ENCODE data around the gene CBX8. TPM values are rescaled to one million over a fixed set of nuclear protein-coding genes. Genes with fewer than 3 reads are reported as not detected.

Gene CBX8
- total RNA-seq, 4 donors from 2014 or later: 2.3 to 4.7 (median 2.6) TPM

DNA sequence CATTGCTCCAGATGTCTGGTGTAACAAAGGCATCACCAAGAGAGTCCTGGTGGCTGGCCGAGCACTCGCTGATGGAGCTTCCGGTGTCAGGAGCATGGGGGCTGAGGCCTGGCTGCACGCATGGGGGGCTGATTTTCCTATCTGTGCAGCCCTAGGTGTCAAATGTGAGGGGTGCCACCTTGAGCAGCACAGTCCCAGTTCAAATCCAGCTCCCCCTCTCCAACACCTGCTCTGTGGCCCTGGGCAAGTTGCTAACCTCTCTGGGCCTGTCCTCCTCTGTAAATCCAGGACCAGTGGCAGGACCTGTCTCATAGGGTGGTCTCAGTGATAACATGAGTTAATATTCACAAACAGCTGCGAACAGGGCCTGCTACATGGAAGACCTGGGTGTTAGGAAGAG is 53.3 kb downstream of the CBX8 start:
- peaks cover 20 to 97% (median 22%) of the 10 kb centered on the region in 4 donors for H3K27me3 ChIP-seq
- intact Hi-C loops (cut with DNase I): loop anchor here (10.0 kb wide), 1 partner anchor 251 kb away; no protein-coding TSS in a partner anchor
- H3K9me3 ChIP-seq: no peaks in the 10 kb centered on the region
- no peaks in the 10 kb centered on the region for H3K36me3 ChIP-seq
- WGBS, 2 donors: 80 to 87% methylated on average over 1 to 4 of the region's 5 CpGs
- TF ChIP-seq POLR2A (IDR thresholded peaks at IDR 0.05): no peak
- TF ChIP-seq, protein P1, sequence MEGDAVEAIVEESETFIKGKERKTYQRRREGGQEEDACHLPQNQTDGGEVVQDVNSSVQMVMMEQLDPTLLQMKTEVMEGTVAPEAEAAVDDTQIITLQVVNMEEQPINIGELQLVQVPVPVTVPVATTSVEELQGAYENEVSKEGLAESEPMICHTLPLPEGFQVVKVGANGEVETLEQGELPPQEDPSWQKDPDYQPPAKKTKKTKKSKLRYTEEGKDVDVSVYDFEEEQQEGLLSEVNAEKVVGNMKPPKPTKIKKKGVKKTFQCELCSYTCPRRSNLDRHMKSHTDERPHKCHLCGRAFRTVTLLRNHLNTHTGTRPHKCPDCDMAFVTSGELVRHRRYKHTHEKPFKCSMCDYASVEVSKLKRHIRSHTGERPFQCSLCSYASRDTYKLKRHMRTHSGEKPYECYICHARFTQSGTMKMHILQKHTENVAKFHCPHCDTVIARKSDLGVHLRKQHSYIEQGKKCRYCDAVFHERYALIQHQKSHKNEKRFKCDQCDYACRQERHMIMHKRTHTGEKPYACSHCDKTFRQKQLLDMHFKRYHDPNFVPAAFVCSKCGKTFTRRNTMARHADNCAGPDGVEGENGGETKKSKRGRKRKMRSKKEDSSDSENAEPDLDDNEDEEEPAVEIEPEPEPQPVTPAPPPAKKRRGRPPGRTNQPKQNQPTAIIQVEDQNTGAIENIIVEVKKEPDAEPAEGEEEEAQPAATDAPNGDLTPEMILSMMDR (IDR thresholded peaks at IDR 0.05): no peak
- H3K4me3 ChIP-seq: no peak overlapping the region
- no peak overlapping the region for H3K27ac ChIP-seq
- peaks cover 15 to 36% (median 19%) of the 10 kb centered on the region in 3 donors for H3K4me1 ChIP-seq
- no peak for DNase-seq

DNA sequence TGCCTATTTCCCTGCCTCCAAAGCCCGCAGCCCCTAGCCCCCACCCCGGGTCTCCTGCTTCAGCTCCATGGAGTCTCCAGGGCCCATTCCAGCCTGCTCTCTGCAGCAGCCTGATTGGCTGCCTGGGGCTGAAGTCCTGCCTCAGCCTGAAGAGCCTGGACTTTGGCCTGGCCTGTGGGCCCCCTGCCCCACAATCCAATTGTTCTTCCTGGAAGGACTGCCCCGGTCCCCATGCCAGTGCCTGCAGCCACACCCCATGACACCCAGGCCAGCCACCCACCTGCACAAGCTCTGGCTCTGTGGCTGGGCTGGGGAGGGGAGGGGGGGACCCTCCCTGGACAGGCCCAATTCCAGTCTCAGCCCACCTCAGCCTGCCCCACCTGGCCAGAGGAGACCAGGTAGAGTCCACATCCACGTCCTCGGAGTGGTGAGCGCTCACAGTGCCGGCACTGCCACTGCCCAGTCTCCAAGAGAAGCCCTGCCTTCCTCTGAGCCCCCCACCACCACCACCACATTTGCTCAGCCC is 53.9 kb downstream of the CBX8 start:
- H3K36me3 ChIP-seq: no peaks in the 10 kb centered on the region
- no peak overlapping the region for H3K4me3 ChIP-seq
- TF ChIP-seq, protein P1 (IDR thresholded peaks at IDR 0.05): no peak
- TF ChIP-seq POLR2A (IDR thresholded peaks at IDR 0.05): no peak
- H3K9me3 ChIP-seq: no peaks in the 10 kb centered on the region
- no peak overlapping the region for H3K27ac ChIP-seq
- intact Hi-C loops (cut with DNase I): loop anchor here (10.0 kb wide), 1 partner anchor 252 kb away; no protein-coding TSS in a partner anchor
- peaks cover 15 to 97% (median 19%) of the 10 kb centered on the region in 4 donors for H3K27me3 ChIP-seq
- H3K4me1 ChIP-seq: peaks cover 10 to 31% (median 19%) of the 10 kb centered on the region in 3 donors
- WGBS, 2 donors: 88% methylated on average over 5 of the region's 7 CpGs; no CpG with 5 or more reads in 1 of the 2 donors
- no peak for DNase-seq

DNA sequence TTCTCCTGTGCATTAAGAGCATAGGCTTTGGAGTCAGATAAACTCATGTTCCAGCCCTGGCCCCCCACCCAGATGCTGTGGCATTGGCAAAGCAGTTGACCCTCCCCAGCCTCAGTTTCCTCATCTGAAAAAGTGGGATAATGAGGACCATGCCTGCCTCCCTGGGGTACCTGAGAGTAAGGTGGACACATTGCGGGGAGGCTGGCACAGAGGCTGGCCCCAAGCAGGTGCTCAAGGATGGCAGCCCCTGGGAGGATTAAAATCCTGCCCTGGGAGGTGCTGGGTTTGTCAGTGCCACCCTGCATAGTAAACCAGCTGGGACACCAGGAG is 54.3 kb downstream of the CBX8 start:
- H3K9me3 ChIP-seq: no peaks in the 10 kb centered on the region
- H3K4me3 ChIP-seq: no peak overlapping the region
- H3K4me1 ChIP-seq: peaks cover 9 to 27% (median 17%) of the 10 kb centered on the region in 3 donors
- no peak overlapping the region for H3K27ac ChIP-seq
- no peak for DNase-seq
- intact Hi-C loops (cut with DNase I): loop anchor here (10.0 kb wide), 1 partner anchor 252 kb away; no protein-coding TSS in a partner anchor
- no peak for TF ChIP-seq POLR2A (IDR thresholded peaks at IDR 0.05)
- TF ChIP-seq, protein P1 (IDR thresholded peaks at IDR 0.05): no peak
- peaks cover 10 to 97% (median 14%) of the 10 kb centered on the region in 4 donors for H3K27me3 ChIP-seq
- H3K36me3 ChIP-seq: no peaks in the 10 kb centered on the region
- WGBS, 2 donors: no CpG with 5 or more reads among the region's 1 CpG

Other genes with a start within 250 kb of the CBX8 start
- 1 to 10 TPM in 2 of 4 donors, under 1 TPM in 1, not detected in 1; 0.11 to 5.3 (median 1.3) TPM for gene RBFOX3, start 186.0 kb downstream of the CBX8 start, total RNA-seq
- not detected for gene ENPP7, start 66.1 kb downstream of the CBX8 start, total RNA-seq
- 10 to 100 TPM in 2 of 4 donors, 1 to 10 TPM in 2; 4.6 to 12.9 (median 8.7) TPM for gene CBX2, start 18.9 kb downstream of the CBX8 start, total RNA-seq
- gene CBX4, start 42.4 kb upstream of the CBX8 start, total RNA-seq: 10 to 100 TPM in 3 of 4 donors, 1 to 10 TPM in 1; 9.0 to 26.3 (median 17.1) TPM
- 10 to 100 TPM in 2 of 4 donors, 1 to 10 TPM in 2; 6.4 to 20.2 (median 11.5) TPM for gene TBC1D16, start 238.8 kb upstream of the CBX8 start, total RNA-seq
- 1 to 10 TPM in 3 of 4 donors, under 1 TPM in 1; 0.32 to 3.9 (median 2.1) TPM for gene CCDC40, start 239.6 kb upstream of the CBX8 start, total RNA-seq